Measurements from ENCODE around the gene C1orf115.

GRCh38 chr1:220717800-220718640, 27.9 kb downstream of the C1orf115 start:
- TF ChIP-seq CTCF (IDR thresholded peaks at IDR 0.05; ENCODE audit: insufficient read depth, low read length), result no peak
- no peak for TF ChIP-seq REST (IDR thresholded peaks at IDR 0.05; ENCODE audit: insufficient replicate concordance, low read depth)
- TF ChIP-seq POLR2AphosphoS5 (IDR thresholded peaks at IDR 0.05; ENCODE audit: low read depth), result no peak
